Cardiac fibroblast (primary cell): ENCODE data around the gene E2F3.
A peak's percentile ranks its signal among the peaks of the same experiment; 100 is the strongest.

Experiments used
- DNase-seq, 2 donors: peaks; one replicate each; pipeline versions ENCODE4 v3.0.0 to v3.0.0-alpha.2; 2010; ENCODE audit warnings: low read depth in 2 of 2
- H3K4me3 ChIP-seq, 2 donors: replicated peaks in 1 of 2; 1 replicate in 1 of 2; 2 replicates in 1 of 2; pipeline ENCODE4 v1.5.1; 2011; ENCODE audit warnings: low read depth in 2 of 2, low read length in 2 of 2, mild to moderate bottlenecking in 2 of 2, moderate library complexity in 1 of 2
- CTCF ChIP-seq: IDR thresholded peaks from one replicate; pipeline ENCODE4 v1.5.1; 2011; ENCODE audit warnings: low read depth, mild to moderate bottlenecking, low read length, inconsistent platforms

E2F3 gene

GRCh38 chr6:20375436-20375835 is 26.2 kb upstream of the E2F3 start:
- H3K4me3 ChIP-seq, result no peak overlapping the region
- no peak for TF ChIP-seq CTCF
- DNase-seq, result no peak

GRCh38 chr6:20377623-20378265 is 23.9 kb upstream of the E2F3 start:
- no peak overlapping the region for H3K4me3 ChIP-seq
- peak; percentile 55 to 56 for DNase-seq
- TF ChIP-seq CTCF, result no peak

GRCh38 chr6:20379231-20379630 is 22.4 kb upstream of the E2F3 start:
- no peak for TF ChIP-seq CTCF
- DNase-seq, result no peak
- no peak overlapping the region for H3K4me3 ChIP-seq

- DNase-seq, result no peak
- no peak overlapping the region for H3K4me3 ChIP-seq
- TF ChIP-seq CTCF, result no peak
These were observed 15.5 kb upstream of the E2F3 start for GRCh38 chr6:20386218-20386617.

GRCh38 chr6:20389066-20389465 is 12.6 kb upstream of the E2F3 start:
- no peak for TF ChIP-seq CTCF
- DNase-seq, result no peak
- H3K4me3 ChIP-seq, result no peak overlapping the region

- no peak for TF ChIP-seq CTCF
- DNase-seq, result no peak
- H3K4me3 ChIP-seq, result no peak overlapping the region
These were observed 8.4 kb upstream of the E2F3 start for GRCh38 chr6:20393297-20393696.

- H3K4me3 ChIP-seq, result no peak overlapping the region
- no peak for DNase-seq
- TF ChIP-seq CTCF, result no peak
These were observed 2.2 kb upstream of the E2F3 start for GRCh38 chr6:20399518-20399917.
